IPS-11a (cell line): ENCODE results near the gene ABHD8.
A peak's percentile ranks its signal among the peaks of the same experiment; 100 is the strongest.

Experiments used
- H3K4me3 ChIP-seq: one replicate; pipeline ENCODE4 v1.5.1; 2013; ENCODE audit warnings: low read depth, low read length, control low read depth

Gene ABHD8

GRCh38 chr19:17334414-17335409, 31.5 kb upstream of the ABHD8 start, which contains the start of gene ANO8:
Gene ANO8, minus strand, starts transcription at chr19:17334855. Its CDS starts 185 bp downstream, at chr19:17334670.
- H3K4me3 ChIP-seq: peak within 1 kb of the TSS; percentile 69

- peak overlapping the region; percentile 69 for H3K4me3 ChIP-seq
Measured at GRCh38 chr19:17333611-17334413, 30.6 kb upstream of the ABHD8 start.

GRCh38 chr19:17332677-17333581, 29.7 kb upstream of the ABHD8 start:
- no peak overlapping the region for H3K4me3 ChIP-seq

GRCh38 chr19:17332360-17332676, 29.1 kb upstream of the ABHD8 start:
- no peak overlapping the region for H3K4me3 ChIP-seq

- H3K4me3 ChIP-seq: no peak overlapping the region
Measured at GRCh38 chr19:17331045-17331558, 27.9 kb upstream of the ABHD8 start.

GRCh38 chr19:17330262-17331044, 27.2 kb upstream of the ABHD8 start:
- H3K4me3 ChIP-seq: no peak overlapping the region

GRCh38 chr19:17329366-17330261, 26.4 kb upstream of the ABHD8 start:
- no peak overlapping the region for H3K4me3 ChIP-seq

GRCh38 chr19:17328517-17329365, 25.5 kb upstream of the ABHD8 start:
- peak overlapping the region; percentile 51 for H3K4me3 ChIP-seq

GRCh38 chr19:17327654-17328516, 24.7 kb upstream of the ABHD8 start:
- peak overlapping the region; percentile 51 for H3K4me3 ChIP-seq

GRCh38 chr19:17327068-17327653, 23.9 kb upstream of the ABHD8 start:
- peak overlapping the region; percentile 51 for H3K4me3 ChIP-seq

- no peak overlapping the region for H3K4me3 ChIP-seq
Measured at GRCh38 chr19:17326595-17326966, 23.4 kb upstream of the ABHD8 start.

GRCh38 chr19:17325881-17326594, 22.8 kb upstream of the ABHD8 start:
- no peak overlapping the region for H3K4me3 ChIP-seq

GRCh38 chr19:17325133-17325532, 21.9 kb upstream of the ABHD8 start:
- H3K4me3 ChIP-seq: no peak overlapping the region

- H3K4me3 ChIP-seq: no peak overlapping the region
Measured at GRCh38 chr19:17324357-17325114, 21.3 kb upstream of the ABHD8 start.

GRCh38 chr19:17323964-17324332, 20.7 kb upstream of the ABHD8 start:
- H3K4me3 ChIP-seq: no peak overlapping the region
